Left cardiac atrium (tissue), 4 donors: ENCODE data around the gene LPP. TPM values are rescaled to one million over a fixed set of nuclear protein-coding genes. Genes with fewer than 3 reads are reported as not detected.
A peak's percentile ranks its signal among the peaks of the same experiment; 100 is the strongest.

Experiments
- ATAC-seq, 2 donors: fragments of 200-7000 bp; cut with Tn5 transposase; one replicate each; pipeline ENCODE4 v1.9.1; 2020; ENCODE audit warnings: mild to moderate bottlenecking in 2 of 2, moderate library complexity in 2 of 2
- DNase-seq: peaks from one replicate; pipeline ENCODE4 v3.0.0-alpha.2; 2020
- intact Hi-C, 2 donors: fragments of 100-400 bp; cut with DNase I; formaldehyde crosslinking; loops; one replicate each; pipeline versions ENCODE4 v1.14.1 to v1.15.1; 2022 to 2023
- total RNA-seq, 2 donors: library from RNA; stranded (reverse); fragmentation: NEBNext Ultra II Directional; extraction: Animal tissue kit (Norgen Biotek cat#: 25700); gene quantifications; one replicate each; pipeline ENCODE4 v1.2.1, GENCODE V29; 2021
- donor health status: DM: no; HTN: yes; CAD: no.
- donor health status: DM: no; HTN: yes; CAD: no; lungs with severe emphysema.
- donor health status: DM: yes; HTN: yes; CAD: no.
- donor health status: Dilated cardiomyopathy.

Gene LPP
- total RNA-seq, 2 donors from 2014 or later: 152 to 181 TPM

- ATAC-seq (no peak), DNase-seq (no peak)
- intact Hi-C loops: no loop called here
Observed at GRCh38 chr3:188207941-188208515, 54.1 kb downstream of the LPP start.

DNA sequence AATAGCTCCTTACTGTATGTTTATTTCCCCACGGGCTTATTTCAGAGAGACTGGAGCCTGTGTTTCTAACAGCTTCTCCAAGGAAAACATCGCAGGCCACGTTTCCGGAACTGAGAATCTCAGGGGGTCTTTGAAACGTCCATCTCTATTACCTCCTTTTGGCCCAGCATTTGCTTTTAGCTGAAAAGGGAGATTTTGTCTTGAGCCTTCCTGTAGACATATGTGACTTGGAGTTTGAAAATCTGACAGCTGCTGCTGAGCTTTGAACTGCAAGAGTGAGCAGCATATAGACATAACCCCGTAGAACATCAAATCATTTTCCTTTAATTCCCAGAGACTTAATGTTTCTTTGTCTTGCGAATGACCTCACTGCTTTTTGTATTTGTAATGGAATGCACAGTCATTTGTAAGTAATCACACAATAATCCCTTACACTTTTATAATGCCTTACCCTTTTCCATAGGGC is 54.6 kb downstream of the LPP start:
- no peak for ATAC-seq
- no peak for DNase-seq
- intact Hi-C loops: no loop called here

- ATAC-seq: no peak
- intact Hi-C loops: no loop called here
- DNase-seq: no peak
Observed at GRCh38 chr3:188209034-188209433, 55.1 kb downstream of the LPP start.

- DNase-seq (no peak), ATAC-seq (no peak)
- intact Hi-C loops: no loop called here
Observed at GRCh38 chr3:188209740-188210139, 55.8 kb downstream of the LPP start.

DNA sequence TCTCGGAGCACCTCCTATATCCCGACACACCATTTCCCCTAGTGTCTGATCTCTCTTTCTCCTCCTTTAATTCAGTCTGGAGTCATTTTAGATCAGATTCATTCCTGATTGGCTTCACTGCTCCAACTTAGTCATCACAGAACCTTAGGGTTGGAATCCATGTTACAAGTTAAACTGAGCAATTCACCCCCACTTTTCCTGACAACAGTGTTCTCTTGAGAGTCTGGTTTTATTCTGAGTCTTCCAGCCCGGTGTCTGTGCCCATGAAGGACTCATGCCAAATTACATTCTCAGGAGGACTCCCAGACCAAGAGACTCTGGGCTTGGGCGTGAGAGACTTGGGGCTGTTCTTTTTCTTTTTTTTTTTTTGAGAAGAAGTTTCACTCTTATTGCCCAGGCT is 57.5 kb downstream of the LPP start:
- DNase-seq (no peak), ATAC-seq (peak in 1 of 2 donors; percentile 36)
- intact Hi-C loops: no loop called here

DNA sequence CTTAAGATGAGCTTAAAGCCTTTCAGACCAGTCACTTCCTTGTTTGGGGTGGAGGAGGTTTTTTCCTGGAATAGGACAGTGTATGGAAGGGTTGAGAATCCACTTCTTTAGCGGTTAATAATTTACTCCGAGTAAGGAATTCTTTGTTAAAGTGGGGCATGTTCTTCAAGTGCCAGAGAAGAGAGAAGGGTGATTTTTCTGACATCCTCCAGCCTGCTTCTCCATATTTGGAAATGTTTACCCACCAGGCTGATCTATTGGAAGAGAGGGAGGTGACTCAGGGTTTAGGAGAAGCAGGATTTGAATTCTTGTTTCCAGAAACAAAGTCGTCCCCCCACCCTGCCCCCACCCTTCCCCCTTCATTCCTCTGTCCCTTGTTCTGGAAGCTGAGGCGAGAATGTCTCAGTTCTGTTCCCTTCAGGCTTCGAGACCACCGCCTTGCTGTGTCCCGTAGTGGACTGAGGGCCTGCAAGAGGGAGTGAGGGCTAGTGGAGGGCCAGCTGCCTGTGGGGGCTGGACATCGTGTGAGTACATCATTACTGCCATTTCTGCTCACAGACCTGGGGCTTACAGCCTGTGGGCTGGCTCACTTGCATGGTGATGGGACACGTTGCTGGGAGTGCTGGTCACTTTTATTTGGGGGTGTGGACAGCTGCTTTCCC is 58.5 kb downstream of the LPP start:
- DNase-seq: no peak
- intact Hi-C loops: no loop called here
- ATAC-seq: peak; percentile 11 to 20

DNA sequence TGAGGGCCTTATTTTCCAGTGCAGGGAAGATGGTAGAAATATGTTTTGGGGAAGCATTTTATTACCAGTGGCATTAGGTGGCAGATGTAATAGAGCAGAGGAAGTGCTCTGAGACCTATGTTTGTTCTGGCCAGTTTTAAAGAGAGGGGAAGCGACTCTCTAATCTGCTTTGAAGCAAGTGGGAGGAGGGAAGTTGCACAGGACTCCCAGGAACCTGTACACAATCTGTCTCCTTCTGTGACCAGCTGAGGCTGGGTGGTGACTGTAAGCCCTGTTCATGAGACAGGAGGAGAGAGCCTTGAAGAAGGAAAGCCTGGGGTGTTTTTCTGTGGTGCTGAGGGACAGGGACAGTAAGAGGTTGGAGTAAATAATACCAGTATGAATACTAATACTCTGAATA is 60.5 kb downstream of the LPP start:
- intact Hi-C loops: no loop called here
- DNase-seq (no peak), ATAC-seq (peak in 1 of 2 donors; percentile 21)

DNA sequence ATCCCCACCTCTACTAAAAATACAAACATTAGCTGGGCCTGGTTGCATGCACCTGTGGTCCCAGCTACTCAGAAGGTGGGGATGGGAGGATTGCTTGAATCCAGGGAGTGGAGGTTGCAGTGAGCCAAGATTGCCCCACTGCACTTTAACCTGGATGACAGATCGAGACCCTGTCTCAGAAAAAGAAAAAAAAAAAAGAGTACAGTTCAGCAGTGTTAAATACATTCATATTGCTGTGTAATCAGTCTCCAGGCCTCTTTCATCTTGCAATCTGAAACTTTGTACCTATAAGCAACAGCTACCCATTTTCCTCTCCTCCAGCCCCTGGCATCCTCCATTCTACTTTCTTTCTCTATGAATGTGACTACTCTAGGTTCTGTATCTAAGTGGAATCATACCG is 61.2 kb downstream of the LPP start:
- no peak for ATAC-seq
- no peak for DNase-seq
- intact Hi-C loops: no loop called here

DNA sequence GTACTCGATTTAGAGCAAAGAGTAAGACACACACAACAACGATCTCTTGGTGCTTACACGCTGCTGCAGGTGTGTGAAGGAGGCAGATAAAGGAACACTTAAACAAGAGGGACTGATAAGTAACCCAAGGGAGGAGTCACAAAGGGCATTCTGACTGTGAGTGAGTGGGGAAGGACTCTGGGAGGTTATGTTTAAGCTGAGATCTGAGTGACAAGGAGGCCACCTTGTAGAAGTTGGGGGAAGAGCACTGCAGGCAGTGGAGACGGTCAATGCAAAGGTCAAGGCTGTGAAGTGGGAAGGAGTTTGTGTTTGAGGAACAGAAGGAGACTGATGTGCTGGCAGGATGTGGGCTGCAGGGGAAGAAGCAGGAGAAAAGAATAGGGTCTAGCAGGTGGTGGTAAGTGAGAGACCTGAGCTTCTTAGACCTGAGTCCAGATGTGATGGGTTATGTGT is 63.1 kb downstream of the LPP start:
- DNase-seq (no peak), ATAC-seq (no peak)
- intact Hi-C loops: no loop called here

DNA sequence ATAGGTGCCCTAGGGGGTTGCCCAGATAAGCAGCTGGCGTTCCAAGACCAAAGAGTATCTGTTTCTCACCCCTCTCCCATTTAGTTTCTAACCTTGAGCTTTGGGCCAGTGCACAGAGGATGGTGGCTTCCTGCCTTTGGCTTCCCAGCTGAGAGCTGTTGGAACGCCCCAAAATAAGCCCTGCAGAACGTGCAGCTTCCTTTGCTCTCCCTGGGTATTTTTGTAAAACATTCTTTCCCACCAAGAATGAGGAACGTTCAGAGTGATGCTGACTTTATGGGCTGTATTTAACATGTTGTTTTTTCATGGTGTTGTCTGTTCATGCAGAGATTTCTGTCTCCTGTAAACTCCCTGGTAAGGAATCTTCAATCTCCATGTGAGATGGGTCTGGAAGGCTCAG is 63.8 kb downstream of the LPP start:
- intact Hi-C loops: no loop called here
- DNase-seq (no peak), ATAC-seq (no peak)

GRCh38 chr3:188218603-188219002 is 64.6 kb downstream of the LPP start:
- ATAC-seq: no peak
- no peak for DNase-seq
- intact Hi-C loops: no loop called here

GRCh38 chr3:188219147-188219546 is 65.2 kb downstream of the LPP start:
- ATAC-seq (no peak), DNase-seq (no peak)
- intact Hi-C loops: no loop called here

GRCh38 chr3:188220097-188220788 is 66.3 kb downstream of the LPP start:
- intact Hi-C loops: no loop called here
- no peak for DNase-seq
- peak in 1 of 2 donors; percentile 67 for ATAC-seq

- intact Hi-C loops: no loop called here
- ATAC-seq (peak; percentile 82 to 94), DNase-seq (peak; percentile 57)
Observed at GRCh38 chr3:188220988-188221818, 67.2 kb downstream of the LPP start.

GRCh38 chr3:188223936-188224335 is 70.0 kb downstream of the LPP start:
- DNase-seq (no peak), ATAC-seq (no peak)
- intact Hi-C loops: no loop called here

GRCh38 chr3:188227442-188227841 is 73.5 kb downstream of the LPP start:
- ATAC-seq (no peak), DNase-seq (no peak)
- intact Hi-C loops: no loop called here

- intact Hi-C loops: no loop called here
- DNase-seq: no peak
- no peak for ATAC-seq
Observed at GRCh38 chr3:188229177-188229576, 75.2 kb downstream of the LPP start.

- ATAC-seq (no peak), DNase-seq (no peak)
- intact Hi-C loops: no loop called here
Observed at GRCh38 chr3:188229726-188230125, 75.8 kb downstream of the LPP start.

DNA sequence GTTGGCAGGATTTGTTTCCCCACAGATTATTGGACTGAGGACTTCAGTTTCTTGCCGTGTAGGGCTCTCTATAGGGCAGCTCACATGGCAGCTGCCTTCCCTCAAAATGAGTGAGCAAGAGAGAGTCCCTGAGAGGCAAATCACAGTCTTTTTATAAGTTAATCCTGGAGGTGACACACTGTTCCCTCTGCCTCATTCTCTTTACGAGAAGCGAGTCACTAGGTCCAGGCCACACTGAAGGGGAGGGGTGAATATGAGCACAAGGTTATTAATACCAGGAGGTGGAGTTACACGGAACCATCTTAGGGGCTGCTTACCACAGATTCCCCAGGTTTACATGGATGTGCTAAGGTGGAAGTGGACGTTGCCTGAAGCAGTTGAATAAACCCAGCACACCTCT is 77.0 kb downstream of the LPP start:
- ATAC-seq: peak; percentile 79 to 91
- intact Hi-C loops: no loop called here
- no peak for DNase-seq

DNA sequence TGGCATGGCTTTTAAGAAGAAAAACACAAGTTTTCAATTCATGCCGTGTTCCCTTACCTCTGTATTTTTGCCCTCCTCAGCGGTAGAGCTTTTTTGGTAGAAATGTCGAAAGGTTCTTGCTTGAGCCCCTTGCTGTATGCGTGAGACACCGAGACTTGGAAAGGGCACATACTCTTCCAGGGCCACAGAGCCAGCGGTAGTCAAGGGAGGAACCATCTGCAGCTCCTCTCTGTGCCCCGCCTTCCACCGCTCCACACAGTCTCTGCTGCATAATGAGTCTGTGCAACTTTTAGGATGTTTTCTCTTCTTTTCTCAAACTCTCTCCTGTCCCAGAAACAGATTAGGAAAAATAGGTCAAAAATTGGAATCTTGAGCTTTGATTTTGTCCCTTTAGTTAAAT is 77.5 kb downstream of the LPP start:
- no peak for DNase-seq
- ATAC-seq: peak; percentile 32 to 50
- intact Hi-C loops: no loop called here
